ENCODE results near the gene KRTAP1-5. TPM values are rescaled to one million over a fixed set of nuclear protein-coding genes. Genes with fewer than 3 reads are reported as not detected.

The KRTAP1-5 gene
- not detected in 2 replicates for total RNA-seq

GRCh38 chr17:41026715-41027471, at the start of gene KRTAP1-5:
TSS of gene KRTAP1-5 (minus strand) at chr17:41027208. CDS start at chr17:41027155, 53 bp downstream.

GRCh38 chr17:41065829-41066624, 39.0 kb upstream of the KRTAP1-5 start, which contains the start of gene KRTAP2-4:
TSS of gene KRTAP2-4 (minus strand) at chr17:41065879. CDS start at chr17:41065845, 34 bp downstream.

GRCh38 chr17:41060052-41060604, 33.1 kb upstream of the KRTAP1-5 start, which contains the start of gene KRTAP2-3:
TSS of gene KRTAP2-3 (minus strand) at chr17:41060114. CDS start at chr17:41060050, 64 bp downstream.

GRCh38 chr17:41055130-41055529, 28.1 kb upstream of the KRTAP1-5 start, which contains the start of gene KRTAP2-2:
TSS of gene KRTAP2-2 (minus strand) at chr17:41055230. CDS start at chr17:41055211, 19 bp downstream.

GRCh38 chr17:41046735-41047465, 19.9 kb upstream of the KRTAP1-5 start, which contains the start of gene KRTAP2-1:
TSS of gene KRTAP2-1 (minus strand) at chr17:41047316. CDS start at chr17:41047267, 49 bp downstream.

GRCh38 chr17:41040783-41041571, 14.0 kb upstream of the KRTAP1-5 start, which contains the start of gene KRTAP1-1:
TSS of gene KRTAP1-1 (minus strand) at chr17:41041450. CDS start at chr17:41041397, 53 bp downstream.

GRCh38 chr17:41034346-41034935, 7.4 kb upstream of the KRTAP1-5 start, which contains the start of gene KRTAP1-3:
TSS of gene KRTAP1-3 (minus strand) at chr17:41034874. CDS start at chr17:41034821, 53 bp downstream.

GRCh38 chr17:41029633-41030245, 2.7 kb upstream of the KRTAP1-5 start, which contains the start of gene KRTAP1-4:
TSS of gene KRTAP1-4 (minus strand) at chr17:41030195. CDS start at chr17:41030078, 117 bp downstream.

GRCh38 chr17:41008811-41009210, 18.2 kb downstream of the KRTAP1-5 start, which contains the start of gene KRTAP3-1:
TSS of gene KRTAP3-1 (minus strand) at chr17:41009128. CDS start at chr17:41009074, 54 bp downstream.

GRCh38 chr17:40999563-40999962, 27.4 kb downstream of the KRTAP1-5 start, which contains the start of gene KRTAP3-2:
TSS of gene KRTAP3-2 (minus strand) at chr17:40999906. CDS start at chr17:40999853, 53 bp downstream.

GRCh38 chr17:40993839-40994238, 33.2 kb downstream of the KRTAP1-5 start, which contains the start of gene KRTAP3-3:
TSS of gene KRTAP3-3 (minus strand) at chr17:40994164. CDS start at chr17:40994097, 67 bp downstream.

GRCh38 chr17:40984226-40984625, 42.8 kb downstream of the KRTAP1-5 start, which contains the start of gene KRT40:
TSS of gene KRT40 (minus strand) at chr17:40984326. CDS start at chr17:40984273, 53 bp downstream.

Other genes starting within 250 kb of the KRTAP1-5 start
- gene KRT27, start 244.7 kb downstream of the KRTAP1-5 start, total RNA-seq = not detected in 2 replicates
- gene KRT28, start 227.2 kb downstream of the KRTAP1-5 start, total RNA-seq = not detected in 2 replicates
- gene KRT10, start 204.6 kb downstream of the KRTAP1-5 start, total RNA-seq = 5.9 and 8.5 TPM in 2 replicates
- gene KRT12, start 160.0 kb downstream of the KRTAP1-5 start, total RNA-seq = not detected in 2 replicates
- not detected in 2 replicates for gene KRT20, start 142.0 kb downstream of the KRTAP1-5 start, total RNA-seq
- 27.3 and 86.5 TPM in 2 replicates for gene KRT23, start 89.6 kb downstream of the KRTAP1-5 start, total RNA-seq
- gene KRT39, start 60.3 kb downstream of the KRTAP1-5 start, total RNA-seq = 0.28 TPM in 1 of 2 replicates, not detected in the other
- 0.36 TPM in 1 of 2 replicates, not detected in the other for gene KRT40, start 42.9 kb downstream of the KRTAP1-5 start, total RNA-seq
- not detected in 2 replicates for gene KRTAP3-3, start 33.0 kb downstream of the KRTAP1-5 start, total RNA-seq
- gene KRTAP3-2, start 27.3 kb downstream of the KRTAP1-5 start, total RNA-seq = not detected in 2 replicates
- not detected in 2 replicates for gene KRTAP3-1, start 18.1 kb downstream of the KRTAP1-5 start, total RNA-seq
- not detected in 2 replicates for gene KRTAP1-4, start 3.0 kb upstream of the KRTAP1-5 start, total RNA-seq
- gene KRTAP1-3, start 7.7 kb upstream of the KRTAP1-5 start, total RNA-seq = not detected in 2 replicates
- gene KRTAP1-1, start 14.2 kb upstream of the KRTAP1-5 start, total RNA-seq = not detected in 2 replicates
- gene KRTAP2-1, start 20.1 kb upstream of the KRTAP1-5 start, total RNA-seq = not detected in 2 replicates
- gene KRTAP2-2, start 28.0 kb upstream of the KRTAP1-5 start, total RNA-seq = not detected in 2 replicates
- gene KRTAP2-3, start 32.9 kb upstream of the KRTAP1-5 start, total RNA-seq = 0.93 TPM in 1 of 2 replicates, not detected in the other
- gene KRTAP2-4, start 38.7 kb upstream of the KRTAP1-5 start, total RNA-seq = not detected in 2 replicates
- not detected in 2 replicates for gene KRTAP4-7, start 56.9 kb upstream of the KRTAP1-5 start, total RNA-seq
- not detected in 2 replicates for gene KRTAP4-8, start 70.9 kb upstream of the KRTAP1-5 start, total RNA-seq
- not detected in 2 replicates for gene KRTAP4-16, start 75.0 kb upstream of the KRTAP1-5 start, total RNA-seq
- not detected in 2 replicates for gene KRTAP4-9, start 78.2 kb upstream of the KRTAP1-5 start, total RNA-seq
- not detected in 2 replicates for gene KRTAP4-11, start 91.2 kb upstream of the KRTAP1-5 start, total RNA-seq
- gene KRTAP4-12, start 97.0 kb upstream of the KRTAP1-5 start, total RNA-seq = not detected in 2 replicates
- gene KRTAP4-6, start 113.3 kb upstream of the KRTAP1-5 start, total RNA-seq = not detected in 2 replicates
- gene KRTAP4-5, start 122.6 kb upstream of the KRTAP1-5 start, total RNA-seq = not detected in 2 replicates
- not detected in 2 replicates for gene KRTAP4-4, start 133.5 kb upstream of the KRTAP1-5 start, total RNA-seq
- gene KRTAP4-3, start 141.0 kb upstream of the KRTAP1-5 start, total RNA-seq = not detected in 2 replicates
- gene KRTAP4-2, start 151.0 kb upstream of the KRTAP1-5 start, total RNA-seq = not detected in 2 replicates
- not detected in 2 replicates for gene KRTAP4-1, start 157.7 kb upstream of the KRTAP1-5 start, total RNA-seq
- gene KRTAP9-1, start 162.7 kb upstream of the KRTAP1-5 start, total RNA-seq = not detected in 2 replicates
- not detected in 2 replicates for gene KRTAP9-2, start 199.4 kb upstream of the KRTAP1-5 start, total RNA-seq
- gene KRTAP9-3, start 205.2 kb upstream of the KRTAP1-5 start, total RNA-seq = not detected in 2 replicates
- gene KRTAP9-8, start 210.8 kb upstream of the KRTAP1-5 start, total RNA-seq = not detected in 2 replicates
- not detected in 2 replicates for gene KRTAP9-4, start 222.5 kb upstream of the KRTAP1-5 start, total RNA-seq
- not detected in 2 replicates for gene KRTAP9-9, start 228.2 kb upstream of the KRTAP1-5 start, total RNA-seq
- not detected in 2 replicates for gene KRTAP9-6, start 238.2 kb upstream of the KRTAP1-5 start, total RNA-seq
- not detected in 2 replicates for gene KRTAP9-7, start 248.5 kb upstream of the KRTAP1-5 start, total RNA-seq